ENCODE results near the gene PDGFRB. TPM values are rescaled to one million over a fixed set of nuclear protein-coding genes. Genes with fewer than 3 reads are reported as not detected.

PDGFRB gene
- total and polyA plus RNA-seq, 2 donors (not counting 1 experiment from before 2014, with no cell fraction given), result 231 to 347 TPM

DNA sequence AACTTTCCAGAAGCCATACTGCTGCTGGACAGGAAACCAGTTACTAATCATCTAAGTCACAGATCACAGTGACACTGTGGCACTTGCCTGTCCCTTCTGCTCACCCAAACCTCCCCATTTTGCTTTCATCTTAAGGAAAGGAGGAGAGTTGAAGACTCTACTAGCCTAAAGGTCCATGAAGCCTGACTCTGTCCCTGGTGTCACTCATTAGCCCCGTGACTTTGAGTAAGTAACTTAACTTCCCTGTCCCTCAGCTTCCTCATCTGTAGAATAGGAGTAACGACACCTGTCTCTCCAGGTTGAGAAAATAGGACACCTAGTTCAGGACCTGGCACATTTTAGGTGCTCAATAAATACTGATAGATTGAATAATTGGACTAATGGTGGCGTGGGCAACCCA is 33.7 kb upstream of the PDGFRB start:
- H3K36me3 ChIP-seq (ENCODE audit: control insufficient read depth, insufficient read depth, low read length), result no peaks in the 10 kb centered on the region
- no peaks in the 10 kb centered on the region for H3K9me3 ChIP-seq (ENCODE audit: control insufficient read depth, insufficient read depth, low read depth, low read length)
- H3K79me2 ChIP-seq (ENCODE audit: control insufficient read depth, insufficient read depth, low read length), result no peaks in the 10 kb centered on the region
- DNase-seq (ENCODE audit: low read depth in 2 of 2), result no peak
- H3K27me3 ChIP-seq (ENCODE audit: control insufficient read depth, insufficient read depth, low read length), result peaks cover 75% of the 10 kb centered on the region
- TF ChIP-seq EZH2 (IDR thresholded peaks at IDR 0.05; ENCODE audit: low read length, missing control alignments) (no peak), CTCF (conservative IDR thresholded peaks at IDR 0.05 in 1 of 2, IDR thresholded peaks at IDR 0.05 in 1 of 2; ENCODE audit: low read depth in 1 of 2, low read length in 2 of 2) (no peak)
- no peak overlapping the region for H3K9ac ChIP-seq (ENCODE audit: insufficient read depth, low read length)
- H3K4me2 ChIP-seq (ENCODE audit: extremely low read depth, insufficient read depth, low read length), result no peak overlapping the region
- no peak overlapping the region for H2AFZ ChIP-seq (ENCODE audit: low read length)
- H3K4me3 ChIP-seq (replicated peaks in 1 of 4; ENCODE audit: control extremely low read depth in 1 of 4, insufficient read depth in 1 of 4, low read depth in 3 of 4, low read length in 4 of 4), result no peak overlapping the region
- no peak overlapping the region for H3K27ac ChIP-seq (ENCODE audit: insufficient read depth, low read length)
- no peaks in the 10 kb centered on the region for H4K20me1 ChIP-seq (ENCODE audit: control insufficient read depth, extremely low read depth, insufficient read depth, low read length)
- H3K4me1 ChIP-seq (ENCODE audit: control insufficient read depth, extremely low read depth, insufficient read depth, low read length), result no peaks in the 10 kb centered on the region

GRCh38 chr5:150188146-150188842 is 32.6 kb upstream of the PDGFRB start:
- DNase-seq (ENCODE audit: low read depth in 2 of 2), result no peak
- no peak for TF ChIP-seq CTCF (conservative IDR thresholded peaks at IDR 0.05 in 1 of 2, IDR thresholded peaks at IDR 0.05 in 1 of 2; ENCODE audit: low read depth in 1 of 2, low read length in 2 of 2)
- TF ChIP-seq EZH2 (IDR thresholded peaks at IDR 0.05; ENCODE audit: low read length, missing control alignments), result no peak
- Histone ChIP-seq H3K4me3 (replicated peaks in 1 of 4; ENCODE audit: control extremely low read depth in 1 of 4, insufficient read depth in 1 of 4, low read depth in 3 of 4, low read length in 4 of 4) (no peak overlapping the region), H4K20me1 (ENCODE audit: control insufficient read depth, extremely low read depth, insufficient read depth, low read length) (no peaks in the 10 kb centered on the region), H2AFZ (ENCODE audit: low read length) (no peak overlapping the region), H3K9me3 (ENCODE audit: control insufficient read depth, insufficient read depth, low read depth, low read length) (no peaks in the 10 kb centered on the region), H3K79me2 (ENCODE audit: control insufficient read depth, insufficient read depth, low read length) (no peaks in the 10 kb centered on the region), H3K4me2 (ENCODE audit: extremely low read depth, insufficient read depth, low read length) (no peak overlapping the region), H3K27ac (ENCODE audit: insufficient read depth, low read length) (no peak overlapping the region), H3K4me1 (ENCODE audit: control insufficient read depth, extremely low read depth, insufficient read depth, low read length) (no peaks in the 10 kb centered on the region), H3K36me3 (ENCODE audit: control insufficient read depth, insufficient read depth, low read length) (no peaks in the 10 kb centered on the region), H3K27me3 (ENCODE audit: control insufficient read depth, insufficient read depth, low read length) (peaks cover 79% of the 10 kb centered on the region), H3K9ac (ENCODE audit: insufficient read depth, low read length) (no peak overlapping the region)

GRCh38 chr5:150186897-150187296 is 31.3 kb upstream of the PDGFRB start:
- no peak for DNase-seq (ENCODE audit: low read depth in 2 of 2)
- H2AFZ ChIP-seq (ENCODE audit: low read length), result no peak overlapping the region
- no peaks in the 10 kb centered on the region for H3K36me3 ChIP-seq (ENCODE audit: control insufficient read depth, insufficient read depth, low read length)
- H3K9ac ChIP-seq (ENCODE audit: insufficient read depth, low read length), result no peak overlapping the region
- TF ChIP-seq CTCF (conservative IDR thresholded peaks at IDR 0.05 in 1 of 2, IDR thresholded peaks at IDR 0.05 in 1 of 2; ENCODE audit: low read depth in 1 of 2, low read length in 2 of 2) (no peak), EZH2 (IDR thresholded peaks at IDR 0.05; ENCODE audit: low read length, missing control alignments) (no peak)
- no peak overlapping the region for H3K4me3 ChIP-seq (replicated peaks in 1 of 4; ENCODE audit: control extremely low read depth in 1 of 4, insufficient read depth in 1 of 4, low read depth in 3 of 4, low read length in 4 of 4)
- no peaks in the 10 kb centered on the region for H3K9me3 ChIP-seq (ENCODE audit: control insufficient read depth, insufficient read depth, low read depth, low read length)
- no peak overlapping the region for H3K27ac ChIP-seq (ENCODE audit: insufficient read depth, low read length)
- peaks cover 72% of the 10 kb centered on the region for H3K27me3 ChIP-seq (ENCODE audit: control insufficient read depth, insufficient read depth, low read length)
- no peak overlapping the region for H3K4me2 ChIP-seq (ENCODE audit: extremely low read depth, insufficient read depth, low read length)
- H3K4me1 ChIP-seq (ENCODE audit: control insufficient read depth, extremely low read depth, insufficient read depth, low read length), result no peaks in the 10 kb centered on the region
- no peaks in the 10 kb centered on the region for H3K79me2 ChIP-seq (ENCODE audit: control insufficient read depth, insufficient read depth, low read length)
- H4K20me1 ChIP-seq (ENCODE audit: control insufficient read depth, extremely low read depth, insufficient read depth, low read length), result no peaks in the 10 kb centered on the region

Data from fibroblast of lung (primary cell).